ENCODE results near the gene TNRC6C.
A peak's percentile ranks its signal among the peaks of the same experiment; 100 is the strongest.
"Not testable (repeated sequence)": the region's sequence is repeated elsewhere in the genome, so short reads cannot be mapped to it uniquely, and the experiment has no call there.

The TNRC6C gene

DNA sequence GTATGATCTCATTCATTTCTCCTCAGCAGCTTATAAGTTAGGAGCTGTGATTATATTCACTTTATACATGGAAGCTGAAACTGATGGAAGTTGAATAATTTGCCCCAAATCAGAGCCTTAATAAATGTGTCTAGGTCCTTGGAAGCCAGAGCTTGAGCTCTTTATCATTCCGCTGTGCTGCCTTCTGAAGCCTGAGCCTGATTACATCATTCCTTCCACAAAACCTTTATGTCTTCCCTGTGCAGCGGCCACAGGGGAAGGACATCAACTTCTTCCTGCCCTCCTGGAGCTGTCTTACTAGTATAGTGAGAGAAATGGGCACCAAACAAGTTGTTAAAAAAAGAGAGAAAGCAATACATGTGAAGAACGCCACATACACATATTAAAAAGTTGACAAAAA, 6.8 kb downstream of the TNRC6C start:
- no peak for DNase-seq

DNA sequence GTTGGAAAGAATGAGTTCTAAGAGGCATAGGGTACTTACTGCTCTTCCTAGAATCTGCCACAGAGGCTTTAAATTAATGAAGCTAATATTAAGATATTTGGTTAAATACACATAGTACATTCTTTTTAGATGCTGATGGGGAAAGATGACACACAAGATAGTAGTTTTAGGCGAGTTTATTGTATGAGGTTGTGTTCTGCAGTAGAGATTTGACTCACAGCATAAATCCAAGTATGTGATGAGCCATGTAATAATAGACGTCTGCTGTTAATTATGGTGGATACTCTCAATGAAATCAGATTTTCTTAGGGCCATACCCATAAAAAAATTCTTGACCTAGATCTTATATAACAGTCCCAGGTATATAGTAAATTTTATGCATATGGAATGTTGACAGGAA, 8.0 kb downstream of the TNRC6C start:
- no peak for DNase-seq

- DNase-seq: no peak
Measured at GRCh38 chr17:77968788-77969187, 10.3 kb downstream of the TNRC6C start.

DNA sequence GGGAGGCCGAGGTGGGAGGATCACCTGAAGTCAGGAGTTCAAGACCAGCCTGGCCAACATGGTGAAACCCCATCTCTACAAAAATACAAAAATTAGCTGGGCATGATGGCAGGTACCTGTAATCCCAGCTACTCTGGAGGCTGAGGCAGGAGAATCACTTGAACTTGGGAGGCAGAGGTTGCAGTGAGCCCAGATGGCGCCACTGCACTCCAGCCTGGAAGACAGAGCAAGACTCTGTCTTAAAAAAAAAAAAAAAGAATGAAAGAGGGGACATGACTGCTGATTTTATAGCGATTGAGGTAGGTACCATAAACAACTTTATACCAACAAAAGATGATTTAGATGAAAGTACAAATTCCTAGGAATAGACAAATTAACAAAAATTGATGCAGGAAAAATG, 13.8 kb downstream of the TNRC6C start:
- DNase-seq: not testable (repeated sequence)

DNA sequence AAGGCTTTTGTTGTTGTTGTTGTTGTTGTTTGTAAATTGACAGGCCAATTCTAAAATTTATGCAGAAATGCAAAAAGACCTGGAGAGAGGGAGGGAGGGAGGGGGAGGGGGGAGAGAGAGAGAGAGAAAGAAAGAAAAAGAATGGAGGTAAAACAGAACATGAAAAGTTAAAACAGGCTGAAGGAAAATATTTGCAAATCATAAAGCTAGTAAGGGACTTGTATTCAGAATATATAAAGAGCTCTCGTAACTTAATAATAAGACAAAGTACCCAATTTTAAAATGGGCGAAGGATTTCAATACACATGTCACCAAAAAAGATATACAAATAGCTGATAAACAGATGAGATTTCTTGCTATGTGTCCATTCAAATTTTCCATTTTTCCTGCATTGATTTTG, 15.4 kb downstream of the TNRC6C start:
- no peak for DNase-seq

- no peak for DNase-seq
Measured at GRCh38 chr17:77974396-77974795, 15.9 kb downstream of the TNRC6C start.

DNA sequence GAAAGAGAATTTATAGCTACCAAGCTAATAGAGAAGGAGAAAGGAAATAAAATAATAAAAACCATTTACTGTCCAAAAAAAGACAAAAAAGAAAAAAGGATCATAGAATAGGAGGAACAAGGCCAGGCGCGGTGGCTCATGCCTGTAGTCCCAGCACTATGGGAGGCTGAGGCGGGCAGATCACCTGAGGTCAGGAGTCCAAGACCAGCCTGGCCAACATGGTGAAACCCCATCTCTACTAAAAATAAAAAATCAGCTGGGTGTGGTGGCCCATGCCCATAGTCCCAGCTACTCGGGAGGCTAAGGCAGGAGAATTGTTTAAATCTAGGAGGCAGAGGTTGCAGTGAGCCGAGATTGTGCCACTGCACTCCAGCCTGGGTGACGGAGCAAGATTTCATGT, 23.9 kb downstream of the TNRC6C start:
- not testable (repeated sequence) for DNase-seq

DNA sequence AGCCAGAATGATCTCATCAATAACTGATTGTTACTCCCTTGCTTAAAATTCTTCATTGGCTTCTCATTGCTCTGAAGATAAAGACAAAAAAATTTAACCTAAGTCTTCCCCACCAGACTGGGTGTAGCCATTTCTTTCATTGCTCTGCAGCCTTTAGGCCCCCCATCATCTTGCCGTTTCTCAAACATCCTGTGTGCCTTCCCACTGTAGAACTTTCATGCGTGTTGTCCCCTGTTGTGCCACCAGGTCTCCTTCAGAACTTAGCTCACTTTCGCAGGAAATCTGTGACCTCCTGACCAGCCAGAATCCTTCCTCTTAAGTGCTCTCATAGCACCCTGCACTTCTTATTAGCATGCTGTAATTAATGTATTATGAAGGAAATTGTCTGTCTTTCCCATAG, 31.8 kb downstream of the TNRC6C start:
- DNase-seq: no peak

GRCh38 chr17:77993735-77994134, 35.2 kb downstream of the TNRC6C start:
- not testable (repeated sequence) for DNase-seq

GRCh38 chr17:77995146-77995852, 36.8 kb downstream of the TNRC6C start:
- peak; percentile 23 for DNase-seq

DNA sequence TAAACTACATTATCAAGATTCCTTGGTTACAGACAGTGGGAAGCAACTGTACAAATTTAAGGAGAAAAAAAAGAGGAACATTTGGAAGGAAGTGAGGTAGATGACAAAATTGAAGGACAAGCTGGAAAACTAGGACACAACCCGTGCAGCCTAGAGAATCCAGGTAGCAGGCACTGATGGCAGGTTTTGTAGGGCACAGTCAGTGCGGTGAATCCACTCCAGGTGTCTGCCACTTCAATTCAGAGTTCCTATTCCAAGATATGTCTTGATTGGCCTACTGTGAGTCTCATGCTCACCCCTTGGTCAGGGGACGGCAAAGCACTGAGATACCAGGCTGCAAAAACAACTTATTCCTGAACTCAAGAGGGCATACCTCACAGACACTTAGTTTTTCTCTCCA, 37.8 kb downstream of the TNRC6C start:
- DNase-seq: no peak

DNA sequence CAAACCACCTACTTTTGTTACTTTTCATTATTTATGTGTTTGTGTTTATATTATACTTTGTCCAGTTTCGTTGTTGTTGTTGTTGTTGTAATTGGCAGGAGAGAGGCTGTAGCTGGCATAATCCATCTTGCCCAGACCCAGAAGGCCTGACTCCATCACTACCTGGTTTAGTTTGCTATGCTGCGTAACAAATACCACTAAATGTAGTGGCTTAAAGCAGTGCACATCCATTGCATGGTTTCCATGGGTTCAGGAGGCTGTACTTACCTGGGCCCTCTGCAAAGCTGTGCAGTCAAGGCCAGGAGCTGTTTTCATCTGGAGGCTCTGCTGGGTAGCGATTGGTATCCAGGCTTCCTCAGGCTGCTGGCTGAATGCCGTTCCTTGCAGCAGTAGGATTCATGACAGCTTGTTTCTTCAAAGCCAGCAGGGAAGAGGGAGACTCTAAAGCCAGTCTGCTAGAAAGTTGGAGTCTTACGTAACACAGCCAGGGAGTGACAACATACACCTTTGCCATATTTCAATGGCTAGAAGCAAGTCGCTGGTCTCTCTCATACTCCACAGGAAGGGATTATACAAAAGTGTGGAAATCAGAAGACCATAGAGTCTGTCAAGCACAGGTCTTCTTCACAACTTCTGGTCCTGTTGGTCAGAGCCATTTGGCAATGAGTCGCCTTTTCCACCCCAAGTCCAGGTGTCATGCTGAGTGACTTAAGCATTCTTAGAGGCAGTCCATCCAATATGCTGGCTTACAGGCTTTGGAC, 41.1 kb downstream of the TNRC6C start:
- DNase-seq: no peak

GRCh38 chr17:78000341-78000740, 41.8 kb downstream of the TNRC6C start:
- DNase-seq: no peak

GRCh38 chr17:78001182-78001581, 42.7 kb downstream of the TNRC6C start:
- no peak for DNase-seq

DNA sequence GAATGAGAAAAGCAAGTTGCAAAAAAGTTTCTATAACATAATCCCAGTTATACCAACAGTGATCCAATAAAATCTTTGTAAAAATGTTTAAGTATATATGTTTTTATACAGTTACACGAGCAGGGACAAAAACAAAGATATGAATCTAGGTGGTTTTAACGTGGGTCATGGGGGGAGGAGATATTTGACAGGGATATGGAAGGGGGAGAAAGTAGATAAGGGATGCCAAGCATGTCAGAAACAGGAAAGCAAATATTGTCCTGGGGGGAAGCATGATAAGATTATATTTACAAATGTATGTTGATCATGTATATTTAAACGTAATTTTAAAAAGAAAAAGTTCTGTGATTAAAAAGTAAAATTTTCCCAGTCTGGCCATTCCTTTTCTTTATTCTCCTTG, 43.1 kb downstream of the TNRC6C start:
- DNase-seq: no peak

DNA sequence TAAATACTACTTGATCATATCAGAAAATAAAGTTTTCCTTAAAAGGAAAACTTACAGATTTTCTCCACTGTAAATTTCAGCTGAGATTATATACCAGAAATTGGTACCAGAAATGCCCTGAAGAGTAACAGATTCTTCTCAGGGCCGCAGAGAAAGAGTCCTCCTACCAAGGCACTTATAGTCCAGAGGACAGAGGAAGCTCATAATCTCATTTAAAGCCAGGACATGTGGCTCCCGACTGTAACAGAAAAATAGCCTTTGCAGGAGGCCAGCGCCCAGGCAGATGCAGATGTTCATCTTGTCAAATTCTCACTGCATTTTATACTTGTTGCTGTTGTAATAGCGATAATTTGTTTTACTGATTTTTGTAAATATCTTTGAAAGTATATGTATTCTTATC, 43.7 kb downstream of the TNRC6C start:
- DNase-seq: no peak

DNA sequence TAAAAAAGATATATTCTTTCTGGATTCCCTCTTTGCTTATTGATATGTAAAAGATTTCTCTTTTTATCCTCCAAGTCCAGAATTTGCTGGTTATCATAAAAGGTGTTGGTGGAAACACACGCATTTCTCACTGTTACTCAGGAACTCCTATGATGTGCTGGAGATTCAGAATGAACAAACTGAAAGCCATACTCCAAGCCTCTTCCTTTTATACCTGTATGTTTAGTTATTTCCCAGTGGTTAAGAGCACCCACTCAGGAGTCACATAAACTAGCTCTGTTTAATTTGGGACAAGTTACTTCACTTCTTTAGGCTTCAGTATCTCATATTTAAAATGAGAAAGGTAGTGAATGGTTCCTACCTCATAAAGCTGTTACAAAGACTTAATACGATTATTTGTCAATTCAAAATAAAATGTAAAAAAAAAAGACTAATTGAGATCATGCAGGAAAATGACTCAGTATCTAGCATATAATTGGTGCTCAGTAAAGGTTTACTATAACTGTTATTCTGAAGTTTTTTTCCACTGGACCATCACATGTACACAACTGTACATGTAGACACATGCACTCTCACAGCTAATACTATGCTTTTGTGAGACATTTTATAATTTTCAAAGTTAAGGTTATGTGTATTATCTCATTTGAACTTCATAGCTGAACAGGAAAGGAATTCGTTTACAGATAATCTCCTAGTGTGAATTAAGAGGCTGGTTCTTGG, 47.1 kb downstream of the TNRC6C start:
- no peak for DNase-seq

- DNase-seq: no peak
Measured at GRCh38 chr17:78006338-78006737, 47.8 kb downstream of the TNRC6C start.

- no peak for DNase-seq
Measured at GRCh38 chr17:78007647-78008046, 49.1 kb downstream of the TNRC6C start.

- no peak for DNase-seq
Measured at GRCh38 chr17:78010759-78011158, 52.3 kb downstream of the TNRC6C start.

DNA sequence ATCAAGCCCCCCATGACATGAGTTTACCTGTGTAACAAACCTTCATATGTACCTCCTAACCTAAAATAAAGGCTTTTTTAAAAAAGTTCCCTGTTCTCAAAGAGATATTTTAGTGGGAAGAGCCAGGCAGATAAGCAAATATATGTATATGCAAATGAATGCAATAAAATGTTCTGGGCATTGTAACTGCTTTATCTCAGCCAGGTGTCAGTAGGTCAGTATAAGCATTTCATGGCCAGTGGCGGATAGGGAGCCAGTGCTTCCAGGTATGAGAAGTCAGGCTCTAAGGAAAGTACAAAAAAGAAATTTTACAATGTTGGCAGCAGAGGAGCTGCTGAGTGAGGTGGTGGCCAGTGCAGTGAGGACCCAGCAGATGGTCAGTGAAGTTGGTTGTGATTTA, 53.9 kb downstream of the TNRC6C start:
- no peak for DNase-seq

DNA sequence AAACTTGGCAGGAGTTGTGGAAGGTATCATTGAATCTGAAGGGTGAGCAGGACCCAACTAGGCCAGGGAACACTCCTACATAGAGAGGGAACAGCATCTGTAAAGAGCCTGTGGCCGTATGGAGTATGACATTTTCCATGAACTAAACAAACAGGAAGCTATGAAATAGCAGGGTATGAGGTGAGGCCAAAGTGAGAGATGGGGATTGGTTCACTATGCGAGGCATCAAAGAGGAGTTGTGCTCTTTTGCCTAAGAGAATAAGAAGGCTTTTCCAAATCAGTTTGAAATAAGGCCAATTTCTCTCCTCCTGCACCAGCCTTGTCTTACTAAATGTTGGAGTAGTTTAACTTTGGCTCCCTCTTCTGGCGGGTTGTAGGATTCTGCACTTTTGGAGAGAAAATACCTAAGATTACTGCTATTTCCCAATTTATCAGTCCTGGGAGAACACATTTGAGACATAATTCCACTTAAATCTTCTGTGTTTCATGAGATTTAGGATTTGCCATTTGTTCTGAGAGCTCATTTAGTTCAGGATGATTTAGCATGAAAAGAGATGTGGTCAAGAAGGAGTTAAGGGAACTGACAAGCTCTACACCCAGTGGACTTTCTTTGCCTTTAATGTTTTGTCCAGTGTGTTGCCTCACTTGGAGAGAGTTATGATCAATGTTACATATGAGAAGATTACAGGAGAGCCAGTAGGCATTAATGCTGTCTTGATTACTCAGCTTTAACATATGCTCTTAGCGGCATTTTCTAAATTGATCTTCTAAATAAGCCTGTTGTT, 55.4 kb downstream of the TNRC6C start:
- peak; percentile 94 for DNase-seq

DNA sequence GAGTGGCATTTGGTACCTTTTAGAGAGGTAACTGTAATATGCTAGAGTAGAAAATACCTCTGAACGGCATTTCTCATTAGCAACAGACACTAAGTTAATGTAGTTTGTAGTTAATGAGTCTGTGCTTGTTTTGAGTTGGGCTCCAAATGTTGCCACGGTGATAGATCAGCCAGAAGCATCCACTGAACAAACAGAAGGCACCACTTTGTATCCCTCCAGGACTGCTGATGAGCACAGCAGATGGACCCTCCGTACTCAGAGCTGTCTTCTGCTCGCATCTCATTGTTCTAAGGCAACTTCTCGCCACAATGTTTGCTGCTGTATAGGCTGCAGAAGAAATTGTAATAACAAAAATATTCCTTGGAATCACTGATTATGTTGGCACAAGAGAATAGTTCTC, 56.1 kb downstream of the TNRC6C start:
- peak; percentile 51 for DNase-seq
